ENCODE measurements around the gene CDH12.

GRCh38 chr5:22787398-22787797 lies 65.7 kb downstream of the CDH12 start:
- TF ChIP-seq CTCF (IDR thresholded peaks at IDR 0.05) (no peak), POLR2A (IDR thresholded peaks at IDR 0.05) (no peak)
